ENCODE data around the gene C19orf44.
"Not testable (repeated sequence)": the region's sequence is repeated elsewhere in the genome, so short reads cannot be mapped to it uniquely, and the experiment has no call there.

C19orf44 gene

DNA sequence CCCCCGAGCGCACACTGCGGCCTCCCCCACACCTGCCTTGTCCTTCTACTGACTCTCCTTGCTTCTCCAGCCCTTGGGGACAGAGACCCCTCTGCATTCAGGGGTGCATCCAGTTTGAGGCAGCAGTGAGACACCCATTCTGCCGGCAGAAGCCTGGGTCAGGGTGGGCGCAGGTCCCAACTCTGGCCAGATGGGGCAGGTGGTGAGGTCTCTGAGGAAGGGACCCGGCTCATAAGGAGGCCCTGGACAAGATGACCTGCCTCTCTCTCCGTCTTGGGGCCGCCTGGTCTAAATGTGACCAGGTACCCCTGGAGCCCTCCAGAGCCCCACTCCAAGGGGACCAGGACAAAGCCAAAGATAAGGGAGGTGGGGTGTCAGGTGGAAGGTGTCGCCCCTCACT, 39.9 kb downstream of the C19orf44 start:
- in situ Hi-C loops (cut with HindIII; ENCODE audit: low sequenced_read_pairs) = no loop called here
- TF ChIP-seq, protein P1, sequence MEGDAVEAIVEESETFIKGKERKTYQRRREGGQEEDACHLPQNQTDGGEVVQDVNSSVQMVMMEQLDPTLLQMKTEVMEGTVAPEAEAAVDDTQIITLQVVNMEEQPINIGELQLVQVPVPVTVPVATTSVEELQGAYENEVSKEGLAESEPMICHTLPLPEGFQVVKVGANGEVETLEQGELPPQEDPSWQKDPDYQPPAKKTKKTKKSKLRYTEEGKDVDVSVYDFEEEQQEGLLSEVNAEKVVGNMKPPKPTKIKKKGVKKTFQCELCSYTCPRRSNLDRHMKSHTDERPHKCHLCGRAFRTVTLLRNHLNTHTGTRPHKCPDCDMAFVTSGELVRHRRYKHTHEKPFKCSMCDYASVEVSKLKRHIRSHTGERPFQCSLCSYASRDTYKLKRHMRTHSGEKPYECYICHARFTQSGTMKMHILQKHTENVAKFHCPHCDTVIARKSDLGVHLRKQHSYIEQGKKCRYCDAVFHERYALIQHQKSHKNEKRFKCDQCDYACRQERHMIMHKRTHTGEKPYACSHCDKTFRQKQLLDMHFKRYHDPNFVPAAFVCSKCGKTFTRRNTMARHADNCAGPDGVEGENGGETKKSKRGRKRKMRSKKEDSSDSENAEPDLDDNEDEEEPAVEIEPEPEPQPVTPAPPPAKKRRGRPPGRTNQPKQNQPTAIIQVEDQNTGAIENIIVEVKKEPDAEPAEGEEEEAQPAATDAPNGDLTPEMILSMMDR (IDR thresholded peaks at IDR 0.05; ENCODE audit: low read depth, low read length) = no peak
- no peak for DNase-seq (ENCODE audit: low read depth, low spot score)
- no peak overlapping the region for H3K4me3 ChIP-seq (ENCODE audit: low read depth, low read length)

DNA sequence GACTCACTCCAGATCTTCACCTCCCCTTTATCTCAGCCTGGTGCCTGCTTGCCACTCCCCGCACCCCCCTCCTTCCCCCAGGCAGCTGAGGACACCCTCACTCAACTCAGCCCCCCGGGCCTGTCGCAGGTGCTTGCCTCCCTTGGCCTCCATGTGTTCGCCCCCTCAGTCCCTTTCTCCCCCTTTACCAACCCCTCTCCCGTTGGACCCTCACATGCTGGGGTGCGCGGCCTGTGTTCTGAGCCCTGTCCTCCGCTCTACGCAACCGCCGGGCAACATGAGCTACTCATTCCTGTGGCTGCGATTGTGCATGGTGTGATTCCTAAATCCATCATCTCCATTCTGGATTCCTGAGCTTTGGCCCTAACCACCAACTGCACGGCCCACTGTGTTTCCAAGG, 40.9 kb downstream of the C19orf44 start:
- in situ Hi-C loops (cut with HindIII; ENCODE audit: low sequenced_read_pairs) = no loop called here
- TF ChIP-seq, protein P1 (IDR thresholded peaks at IDR 0.05; ENCODE audit: low read depth, low read length) = no peak

DNA sequence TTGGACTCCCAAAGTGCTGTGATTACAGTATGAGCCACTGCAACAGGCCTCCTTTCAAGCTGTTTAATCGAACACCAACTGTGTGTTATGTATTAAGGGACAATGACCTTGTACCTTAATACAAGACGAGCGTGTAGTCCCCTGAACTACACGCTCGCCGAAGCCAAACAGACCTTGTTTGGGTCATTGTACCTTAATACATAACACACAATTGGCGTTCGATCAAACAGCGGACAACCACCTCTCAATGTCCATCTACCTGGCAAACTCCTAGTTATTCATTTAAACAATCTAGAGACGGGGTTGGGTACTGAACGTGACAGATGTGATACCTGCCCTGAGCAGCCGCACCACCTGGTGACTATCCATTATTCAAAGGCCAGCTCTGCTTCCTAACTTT, 44.8 kb downstream of the C19orf44 start:
- in situ Hi-C loops (cut with HindIII; ENCODE audit: low sequenced_read_pairs) = no loop called here
- H3K4me3 ChIP-seq (ENCODE audit: low read depth, low read length) = peak overlapping the region; percentile 96
- TF ChIP-seq, protein P1 (IDR thresholded peaks at IDR 0.05; ENCODE audit: low read depth, low read length) = no peak
- DNase-seq (ENCODE audit: low read depth, low spot score) = no peak

More for the DNA sequence above, 40.9 kb downstream of the C19orf44 start:
- no peak for DNase-seq (ENCODE audit: low read depth, low spot score)
- no peak overlapping the region for H3K4me3 ChIP-seq (ENCODE audit: low read depth, low read length)

DNA sequence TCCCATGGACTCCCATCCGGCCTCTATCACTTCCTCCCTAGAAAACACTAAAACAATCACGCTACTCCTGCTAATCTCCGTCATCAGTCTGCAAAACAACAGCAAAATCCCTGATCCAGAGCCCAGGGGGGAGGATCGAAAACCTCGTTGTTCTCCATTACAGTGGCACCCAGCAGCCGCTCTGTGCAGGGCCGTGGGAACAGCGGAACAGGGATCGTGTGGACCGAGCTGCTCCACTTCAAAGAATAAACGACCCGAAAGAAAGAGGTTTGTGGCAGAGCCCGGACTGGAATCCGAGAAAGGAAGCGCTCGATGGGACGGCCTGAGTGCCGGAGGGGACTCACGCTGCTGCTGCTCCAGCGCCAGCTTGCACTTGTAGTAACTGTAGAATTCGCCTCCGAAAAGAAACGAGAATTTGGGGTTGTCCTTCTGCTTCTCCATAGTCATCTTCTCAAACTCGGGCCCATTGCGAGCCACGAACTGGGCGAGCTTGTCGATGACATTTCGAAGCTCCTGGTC, 45.4 kb downstream of the C19orf44 start:
- in situ Hi-C loops (cut with HindIII; ENCODE audit: low sequenced_read_pairs) = no loop called here
- TF ChIP-seq, protein P1 (IDR thresholded peaks at IDR 0.05; ENCODE audit: low read depth, low read length) = no peak

DNA sequence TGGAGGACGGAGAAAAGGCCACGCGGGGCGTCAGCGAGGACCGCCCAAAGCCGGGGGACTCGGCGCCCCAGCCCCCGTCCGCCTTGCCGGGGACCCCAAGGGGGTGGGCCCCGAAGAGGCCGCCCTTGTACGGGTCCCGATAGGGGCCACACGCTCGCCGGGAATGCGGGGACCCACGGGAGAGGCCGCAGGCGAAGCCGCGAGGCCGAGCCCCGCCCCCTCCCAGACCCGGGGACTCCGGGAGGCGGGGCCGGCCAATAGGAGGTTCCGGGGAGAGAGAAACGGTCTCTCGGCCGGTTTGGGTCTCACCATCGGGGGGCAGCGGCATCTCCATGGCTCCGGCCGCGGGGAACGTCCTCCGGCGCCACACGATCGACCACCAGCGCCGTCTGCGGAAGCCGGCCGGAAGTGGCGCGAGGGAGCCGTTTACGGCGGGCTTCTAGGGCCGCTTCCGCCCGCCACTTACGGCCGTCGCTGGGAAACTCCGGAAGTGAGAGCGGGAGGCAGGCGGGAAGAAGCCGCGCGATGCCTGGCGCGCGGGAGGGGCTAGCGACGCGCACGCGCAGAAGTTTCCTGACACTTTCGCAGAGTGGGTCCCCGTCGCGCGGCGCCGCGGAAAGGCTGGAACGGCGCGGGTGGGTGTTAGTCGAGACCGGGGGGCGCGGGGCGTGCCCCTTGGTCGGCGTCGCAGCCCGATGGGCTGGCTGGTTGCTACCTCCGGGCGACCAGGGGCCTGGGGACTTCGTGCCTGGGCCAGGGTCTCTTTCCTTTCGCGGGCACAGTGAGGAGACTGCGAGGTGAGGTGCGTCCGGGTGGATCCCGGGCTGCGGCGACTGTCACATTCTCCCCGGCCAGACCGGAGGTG, 46.1 kb downstream of the C19orf44 start, which contains the start of gene CHERP:
CHERP (minus strand) TSS at position 393 of the 865 bp plus-strand sequence; CDS start at position 334, 59 bp downstream.
- TF ChIP-seq, protein P1 (IDR thresholded peaks at IDR 0.05; ENCODE audit: low read depth, low read length) = no peak
- in situ Hi-C loops (cut with HindIII; ENCODE audit: low sequenced_read_pairs) = no loop called here
- DNase-seq (ENCODE audit: low read depth, low spot score) = peak; percentile 95
- peak within 1 kb of the TSS; percentile 96 for H3K4me3 ChIP-seq (ENCODE audit: low read depth, low read length)

More for the DNA sequence above, 45.4 kb downstream of the C19orf44 start:
- H3K4me3 ChIP-seq (ENCODE audit: low read depth, low read length) = peak overlapping the region; percentile 96
- DNase-seq (ENCODE audit: low read depth, low spot score) = no peak

DNA sequence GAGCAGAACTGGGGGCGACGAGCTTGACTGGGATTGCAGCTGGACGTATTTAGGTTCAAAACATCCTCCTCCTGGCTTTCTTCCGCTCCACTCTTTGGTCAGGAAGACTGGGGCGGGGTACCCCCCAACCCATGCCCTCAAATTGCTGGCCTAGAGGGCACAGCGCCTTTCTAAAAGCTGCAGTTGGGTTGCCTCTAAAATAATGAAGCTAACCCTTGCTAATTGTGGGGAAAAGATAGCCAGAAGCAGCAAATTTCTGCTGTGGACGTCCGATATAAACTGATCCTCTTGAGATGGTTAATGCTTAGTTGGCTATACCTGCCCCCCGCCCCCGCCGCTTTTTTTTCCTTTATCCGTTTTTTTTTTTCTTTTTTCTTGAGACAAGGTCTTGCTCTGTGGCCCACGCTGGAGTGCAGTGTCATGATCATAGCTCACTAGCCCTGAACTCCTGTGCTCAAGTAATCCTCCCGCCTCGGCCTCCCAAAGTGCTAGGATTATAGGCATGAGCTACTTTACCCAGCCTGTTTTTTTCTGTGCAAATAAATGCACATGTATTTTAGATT, 46.8 kb downstream of the C19orf44 start:
- in situ Hi-C loops (cut with HindIII; ENCODE audit: low sequenced_read_pairs) = no loop called here

DNA sequence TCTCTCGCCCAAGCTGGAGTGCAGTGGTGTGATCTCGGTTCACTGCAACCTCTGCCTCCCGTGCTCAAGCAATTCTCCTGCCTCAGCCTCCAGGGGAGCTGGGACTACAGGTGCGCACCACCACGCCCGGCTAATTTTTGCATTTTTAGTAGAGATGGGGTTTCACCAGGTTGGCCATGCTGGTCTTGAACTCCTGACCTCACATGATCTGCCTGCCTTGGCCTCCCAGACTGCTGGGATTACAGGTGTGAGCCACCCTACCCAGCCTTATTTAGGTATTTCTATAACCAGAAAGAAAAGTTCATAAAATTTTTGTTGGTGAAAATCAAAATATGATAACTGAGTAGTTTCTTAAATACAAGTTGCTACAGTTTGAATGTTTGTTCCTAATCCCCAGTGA, 47.5 kb downstream of the C19orf44 start:
- H3K4me3 ChIP-seq (ENCODE audit: low read depth, low read length); in situ Hi-C loops (cut with HindIII; ENCODE audit: low sequenced_read_pairs): not testable (repeated sequence)

More for the DNA sequence above, 46.8 kb downstream of the C19orf44 start:
- TF ChIP-seq, protein P1 (IDR thresholded peaks at IDR 0.05; ENCODE audit: low read depth, low read length) = no peak
- no peak for DNase-seq (ENCODE audit: low read depth, low spot score)
- H3K4me3 ChIP-seq (ENCODE audit: low read depth, low read length) = peak overlapping the region; percentile 96

More for the DNA sequence above, 47.5 kb downstream of the C19orf44 start:
- not testable (repeated sequence) for DNase-seq (ENCODE audit: low read depth, low spot score)

Data from astrocyte of the spinal cord (primary cell).